ENCODE data around the gene ACAA1.

Gene ACAA1

DNA sequence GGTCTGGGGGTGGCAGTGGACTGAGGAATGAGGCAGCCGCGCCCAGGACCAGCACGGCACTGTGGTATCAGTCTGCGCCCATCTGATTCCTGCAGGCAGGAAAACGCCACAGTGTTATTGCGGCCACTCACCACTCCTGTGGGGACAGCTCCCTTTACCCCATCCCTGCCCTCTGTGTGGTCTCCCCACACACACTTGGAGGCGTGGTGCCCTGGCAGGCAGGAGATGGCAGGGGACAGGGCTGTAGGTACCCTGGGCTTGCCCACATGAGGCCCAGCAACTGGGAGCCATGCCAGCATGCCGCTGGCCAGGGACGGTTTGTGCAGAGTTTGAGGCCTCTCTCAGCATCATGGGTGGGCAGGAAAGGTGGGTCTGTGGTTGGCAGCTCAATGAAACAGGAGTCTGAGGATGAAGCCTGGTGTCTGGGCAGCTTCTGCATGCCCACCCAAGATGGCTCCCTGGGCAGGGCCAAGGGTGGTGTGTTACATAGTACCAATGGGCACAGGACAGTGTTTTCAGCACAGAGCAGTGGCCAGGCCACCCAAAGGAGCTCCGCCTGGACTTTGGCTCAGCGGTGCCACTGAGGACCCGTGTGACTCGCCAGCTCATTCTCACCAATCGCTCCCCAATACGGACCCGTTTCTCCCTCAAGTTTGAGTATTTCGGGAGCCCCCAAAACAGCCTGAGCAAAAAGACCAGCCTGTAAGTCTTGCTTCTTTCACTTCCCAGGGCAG, 27.2 kb downstream of the ACAA1 start:
- DNase-seq (ENCODE audit: low read depth): no peak
- no peak for TF ChIP-seq CTCF (IDR thresholded peaks at IDR 0.05; ENCODE audit: low read length, missing control alignments)
- no peak overlapping the region for H3K4me3 ChIP-seq (replicated peaks; ENCODE audit: low read depth, low read length)

GRCh38 chr3:38108649-38109579, 28.0 kb downstream of the ACAA1 start:
- no peak overlapping the region for H3K4me3 ChIP-seq (replicated peaks; ENCODE audit: low read depth, low read length)
- DNase-seq (ENCODE audit: low read depth): no peak
- TF ChIP-seq CTCF (IDR thresholded peaks at IDR 0.05; ENCODE audit: low read length, missing control alignments): no peak

- no peak for DNase-seq (ENCODE audit: low read depth)
- no peak overlapping the region for H3K4me3 ChIP-seq (replicated peaks; ENCODE audit: low read depth, low read length)
- TF ChIP-seq CTCF (IDR thresholded peaks at IDR 0.05; ENCODE audit: low read length, missing control alignments): no peak
Observed at GRCh38 chr3:38107911-38108648, 28.8 kb downstream of the ACAA1 start.

- H3K4me3 ChIP-seq (replicated peaks; ENCODE audit: low read depth, low read length): no peak overlapping the region
- no peak for DNase-seq (ENCODE audit: low read depth)
- TF ChIP-seq CTCF (IDR thresholded peaks at IDR 0.05; ENCODE audit: low read length, missing control alignments): no peak
Observed at GRCh38 chr3:38105525-38105924, 31.4 kb downstream of the ACAA1 start.

DNA sequence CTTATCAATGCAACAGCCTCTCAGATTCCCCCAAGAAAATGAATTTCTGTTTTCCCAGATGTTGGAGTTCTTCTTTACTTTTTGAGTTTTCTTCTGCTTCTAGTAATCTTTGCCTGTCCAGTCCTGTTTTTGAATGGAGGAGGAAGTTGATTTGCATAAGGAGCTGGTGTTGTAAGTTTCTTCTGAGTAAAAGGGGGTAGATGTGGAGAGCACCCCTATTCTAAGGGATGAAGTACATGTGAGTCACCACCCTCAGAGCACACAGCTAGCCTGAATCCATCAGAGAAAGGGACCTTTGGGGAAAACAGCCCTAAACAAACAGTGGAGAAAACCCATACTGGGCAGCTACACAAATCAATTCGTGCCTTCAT, 34.5 kb downstream of the ACAA1 start:
- no peak for TF ChIP-seq CTCF (IDR thresholded peaks at IDR 0.05; ENCODE audit: low read length, missing control alignments)
- H3K4me3 ChIP-seq (replicated peaks; ENCODE audit: low read depth, low read length): no peak overlapping the region

DNA sequence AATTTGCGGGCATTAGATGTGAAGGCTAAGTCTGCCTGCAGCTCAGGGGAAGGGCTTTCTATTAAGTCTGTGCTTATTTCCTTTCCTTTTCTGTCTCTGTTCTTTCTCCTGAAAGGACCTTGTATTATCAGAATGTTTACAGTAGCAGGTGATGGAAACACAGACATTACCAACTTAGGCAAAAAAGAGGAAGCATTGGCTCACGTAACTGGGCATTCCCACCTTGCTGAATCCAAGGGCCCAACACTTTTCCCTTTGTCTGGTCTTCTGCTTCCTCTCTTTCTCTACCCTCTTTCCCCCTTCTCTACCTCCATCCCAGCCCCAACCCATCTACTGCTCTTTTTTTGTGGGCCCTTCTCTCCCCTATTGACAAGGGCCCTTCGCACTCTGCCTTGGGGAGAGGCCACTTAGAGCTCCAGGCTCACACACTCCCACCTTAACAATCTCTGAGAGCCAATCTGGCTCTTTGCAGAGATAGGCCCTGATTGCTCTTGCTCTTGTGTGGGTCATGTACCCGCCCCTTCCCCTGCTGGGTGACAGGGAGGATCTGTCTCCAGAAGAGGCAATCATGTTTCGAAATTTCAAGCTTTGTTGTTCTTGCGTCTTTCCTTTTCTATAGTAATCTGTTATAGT, 35.0 kb downstream of the ACAA1 start:
- TF ChIP-seq CTCF (IDR thresholded peaks at IDR 0.05; ENCODE audit: low read length, missing control alignments): no peak
- DNase-seq (ENCODE audit: low read depth): no peak
- no peak overlapping the region for H3K4me3 ChIP-seq (replicated peaks; ENCODE audit: low read depth, low read length)

More for the DNA sequence above, 34.5 kb downstream of the ACAA1 start:
- DNase-seq (ENCODE audit: low read depth): no peak

Data from fibroblast of pulmonary artery (primary cell).